ENCODE results near the gene RPN1. TPM values are rescaled to one million over a fixed set of nuclear protein-coding genes. Genes with fewer than 3 reads are reported as not detected.

The RPN1 gene
- total RNA-seq, 3 donors from 2014 or later (not counting 1 experiment from before 2014, with no cell fraction given), result 90.5 to 130 (median 92.1) TPM

DNA sequence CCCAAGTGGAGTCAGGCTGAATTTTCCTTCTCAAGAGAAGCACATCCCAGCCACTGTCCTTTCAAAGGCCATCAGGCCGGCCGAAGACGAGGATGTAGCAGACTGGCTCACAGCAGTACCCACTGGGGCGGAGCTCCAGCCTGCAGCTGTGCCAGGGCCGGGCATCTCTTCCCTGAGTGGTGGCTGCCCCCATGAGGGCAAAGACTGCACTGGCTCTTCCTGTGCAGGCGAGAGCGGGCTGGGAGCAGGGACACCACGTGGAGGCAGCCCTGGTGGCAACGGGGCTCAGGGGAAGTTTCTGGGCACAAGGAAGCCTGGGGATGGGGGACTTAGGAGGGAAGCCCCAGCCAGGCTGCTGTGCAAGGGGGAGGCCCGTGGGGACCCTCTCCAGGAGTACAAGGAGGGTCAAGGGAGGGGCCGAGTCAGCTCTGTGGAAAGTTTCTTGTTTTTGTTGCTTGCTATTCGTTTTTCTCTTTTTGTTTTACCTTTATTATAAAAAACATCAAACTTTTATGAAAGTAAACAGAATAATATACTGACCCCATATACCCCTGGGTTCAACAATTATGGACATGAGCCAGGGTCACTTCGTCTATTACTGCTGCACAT is 66.1 kb downstream of the RPN1 start:
- DNase-seq (peak in 1 of 2 donors; percentile 49), ATAC-seq (peak; percentile 64 to 75 (median 72))
- peaks cover 0 to 4% of the 10 kb centered on the region in 2 donors for H3K4me1 Mint-ChIP-seq
- H3K4me3 ChIP-seq (ENCODE audit: low read length), result no peak overlapping the region
- H3K27me3 Mint-ChIP-seq (ENCODE audit: low read depth in 2 of 2), result peaks cover 0 to 12% of the 10 kb centered on the region in 2 donors
- no peaks in the 10 kb centered on the region for H3K36me3 ChIP-seq (ENCODE audit: control insufficient read depth, insufficient read depth, low read length)
- no peaks in the 10 kb centered on the region for H3K36me3 Mint-ChIP-seq
- TF ChIP-seq, protein P1, sequence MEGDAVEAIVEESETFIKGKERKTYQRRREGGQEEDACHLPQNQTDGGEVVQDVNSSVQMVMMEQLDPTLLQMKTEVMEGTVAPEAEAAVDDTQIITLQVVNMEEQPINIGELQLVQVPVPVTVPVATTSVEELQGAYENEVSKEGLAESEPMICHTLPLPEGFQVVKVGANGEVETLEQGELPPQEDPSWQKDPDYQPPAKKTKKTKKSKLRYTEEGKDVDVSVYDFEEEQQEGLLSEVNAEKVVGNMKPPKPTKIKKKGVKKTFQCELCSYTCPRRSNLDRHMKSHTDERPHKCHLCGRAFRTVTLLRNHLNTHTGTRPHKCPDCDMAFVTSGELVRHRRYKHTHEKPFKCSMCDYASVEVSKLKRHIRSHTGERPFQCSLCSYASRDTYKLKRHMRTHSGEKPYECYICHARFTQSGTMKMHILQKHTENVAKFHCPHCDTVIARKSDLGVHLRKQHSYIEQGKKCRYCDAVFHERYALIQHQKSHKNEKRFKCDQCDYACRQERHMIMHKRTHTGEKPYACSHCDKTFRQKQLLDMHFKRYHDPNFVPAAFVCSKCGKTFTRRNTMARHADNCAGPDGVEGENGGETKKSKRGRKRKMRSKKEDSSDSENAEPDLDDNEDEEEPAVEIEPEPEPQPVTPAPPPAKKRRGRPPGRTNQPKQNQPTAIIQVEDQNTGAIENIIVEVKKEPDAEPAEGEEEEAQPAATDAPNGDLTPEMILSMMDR (IDR thresholded peaks at IDR 0.05), result no peak
- H3K27me3 ChIP-seq (ENCODE audit: control insufficient read depth, insufficient read depth, low read length), result no peaks in the 10 kb centered on the region
- no peaks in the 10 kb centered on the region for H3K4me1 ChIP-seq (ENCODE audit: control insufficient read depth, insufficient read depth, low read length)
- peaks cover 3% of the 10 kb centered on the region for H3K9me3 ChIP-seq (ENCODE audit: control insufficient read depth, insufficient read depth, low read length)
- no peak overlapping the region for H3K4me3 Mint-ChIP-seq
- 14% methylated on average over 11 of the region's 13 CpGs for WGBS (ENCODE audit: insufficient coverage)
- no peak overlapping the region for H3K27ac Mint-ChIP-seq
- no peak overlapping the region for H3K27ac ChIP-seq (ENCODE audit: low read length)
- intact Hi-C loops (cut with micrococcal nuclease), result no loop called here
- no peaks in the 10 kb centered on the region for H3K9me3 Mint-ChIP-seq

DNA sequence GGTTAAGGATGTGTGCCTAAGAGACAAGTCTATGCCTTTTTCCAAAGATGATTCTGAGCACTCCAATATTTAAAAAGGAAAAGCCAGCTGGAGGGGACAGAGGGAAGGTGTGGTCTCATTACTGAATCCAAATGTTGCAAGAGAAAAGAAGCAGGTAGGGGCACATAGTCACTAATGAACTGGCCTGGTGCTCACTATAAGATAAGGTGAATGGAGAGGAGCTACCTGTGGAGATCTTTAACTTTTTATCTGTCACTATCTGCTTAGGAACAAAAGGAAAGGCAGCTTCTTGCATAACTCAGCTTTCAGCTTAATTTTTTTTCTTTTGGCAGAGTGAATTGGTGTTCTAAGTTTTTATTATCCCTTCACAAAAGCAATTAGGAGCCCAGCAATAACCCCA is 69.1 kb downstream of the RPN1 start:
- Mint-ChIP-seq H3K9me3 (no peaks in the 10 kb centered on the region), H3K4me3 (no peak overlapping the region), H3K27ac (no peak overlapping the region), H3K27me3 (ENCODE audit: low read depth in 2 of 2) (peaks cover 0 to 15% of the 10 kb centered on the region in 2 donors), H3K4me1 (no peaks in the 10 kb centered on the region), H3K36me3 (no peaks in the 10 kb centered on the region)
- TF ChIP-seq, protein P1 (IDR thresholded peaks at IDR 0.05), result no peak
- intact Hi-C loops (cut with micrococcal nuclease), result no loop called here
- peaks cover 3% of the 10 kb centered on the region for H3K9me3 ChIP-seq (ENCODE audit: control insufficient read depth, insufficient read depth, low read length)
- no peaks in the 10 kb centered on the region for H3K4me1 ChIP-seq (ENCODE audit: control insufficient read depth, insufficient read depth, low read length)
- H3K4me3 ChIP-seq (ENCODE audit: low read length), result no peak overlapping the region
- no peak for DNase-seq
- H3K36me3 ChIP-seq (ENCODE audit: control insufficient read depth, insufficient read depth, low read length), result no peaks in the 10 kb centered on the region
- ATAC-seq, result no peak
- H3K27ac ChIP-seq (ENCODE audit: low read length), result no peak overlapping the region
- no peaks in the 10 kb centered on the region for H3K27me3 ChIP-seq (ENCODE audit: control insufficient read depth, insufficient read depth, low read length)

DNA sequence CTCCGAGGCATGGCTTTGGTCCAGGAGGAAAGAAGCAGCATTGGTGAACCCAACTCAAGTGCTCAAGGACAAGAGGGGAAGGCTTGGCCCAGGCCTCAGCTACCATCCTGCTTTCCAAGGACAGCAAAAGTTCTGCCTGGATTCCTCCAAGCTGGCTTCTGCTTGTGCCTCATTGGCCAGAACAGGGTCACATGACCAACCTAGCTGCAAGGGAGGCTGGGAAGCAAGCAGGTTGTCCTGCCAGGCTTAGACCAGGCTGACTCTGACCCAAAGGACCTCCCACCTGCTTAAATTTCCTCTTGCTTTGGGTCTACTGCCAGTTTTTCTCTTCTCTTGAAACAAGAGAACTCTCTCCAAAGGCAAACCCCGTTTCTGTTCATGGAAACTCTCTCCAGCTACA is 70.7 kb downstream of the RPN1 start:
- H3K27ac ChIP-seq (ENCODE audit: low read length), result no peak overlapping the region
- TF ChIP-seq, protein P1 (IDR thresholded peaks at IDR 0.05), result no peak
- ATAC-seq (no peak), DNase-seq (no peak)
- Mint-ChIP-seq H3K9me3 (no peaks in the 10 kb centered on the region), H3K27me3 (ENCODE audit: low read depth in 2 of 2) (peaks cover 0 to 13% of the 10 kb centered on the region in 2 donors), H3K4me3 (no peak overlapping the region), H3K36me3 (no peaks in the 10 kb centered on the region), H3K27ac (no peak overlapping the region), H3K4me1 (no peaks in the 10 kb centered on the region)
- no peaks in the 10 kb centered on the region for H3K27me3 ChIP-seq (ENCODE audit: control insufficient read depth, insufficient read depth, low read length)
- peaks cover 3% of the 10 kb centered on the region for H3K9me3 ChIP-seq (ENCODE audit: control insufficient read depth, insufficient read depth, low read length)
- no peak overlapping the region for H3K4me3 ChIP-seq (ENCODE audit: low read length)
- 75% methylated on average over 2 of the region's 2 CpGs for WGBS (ENCODE audit: insufficient coverage)
- H3K36me3 ChIP-seq (ENCODE audit: control insufficient read depth, insufficient read depth, low read length), result no peaks in the 10 kb centered on the region
- no peaks in the 10 kb centered on the region for H3K4me1 ChIP-seq (ENCODE audit: control insufficient read depth, insufficient read depth, low read length)
- intact Hi-C loops (cut with micrococcal nuclease), result no loop called here

DNA sequence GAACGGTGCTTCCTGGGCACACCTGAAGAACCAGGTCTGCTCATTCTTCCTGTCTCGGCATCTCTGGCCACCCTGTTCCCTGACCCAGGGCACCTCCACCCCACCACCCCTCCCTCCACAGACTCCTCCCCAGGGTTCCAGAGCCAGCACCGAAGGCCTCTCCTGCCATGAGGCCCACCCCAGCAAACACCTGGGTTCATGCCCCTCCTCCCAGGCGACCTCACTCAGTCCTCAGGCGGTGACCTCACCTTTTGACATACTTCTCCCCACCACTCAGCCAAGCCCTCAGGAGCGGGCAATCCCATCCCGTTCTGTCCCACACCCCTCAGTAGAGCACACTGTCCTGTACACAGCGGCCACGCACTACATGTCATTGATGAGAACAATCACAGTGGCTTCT is 72.3 kb downstream of the RPN1 start:
- intact Hi-C loops (cut with micrococcal nuclease), result no loop called here
- H3K9me3 Mint-ChIP-seq, result no peaks in the 10 kb centered on the region
- H3K4me3 Mint-ChIP-seq, result no peak overlapping the region
- no peak overlapping the region for H3K27ac ChIP-seq (ENCODE audit: low read length)
- TF ChIP-seq, protein P1 (IDR thresholded peaks at IDR 0.05), result no peak
- H3K27me3 Mint-ChIP-seq (ENCODE audit: low read depth in 2 of 2), result peaks cover 7 to 18% of the 10 kb centered on the region in 2 donors
- ATAC-seq, result no peak
- H3K36me3 ChIP-seq (ENCODE audit: control insufficient read depth, insufficient read depth, low read length), result no peaks in the 10 kb centered on the region
- peaks cover 6% of the 10 kb centered on the region for H3K27me3 ChIP-seq (ENCODE audit: control insufficient read depth, insufficient read depth, low read length)
- 91% methylated on average over 9 of the region's 9 CpGs for WGBS (ENCODE audit: insufficient coverage)
- H3K4me1 Mint-ChIP-seq, result peaks cover 6% of the 10 kb centered on the region in 2 donors
- no peak for DNase-seq
- H3K4me1 ChIP-seq (ENCODE audit: control insufficient read depth, insufficient read depth, low read length), result peaks cover 8% of the 10 kb centered on the region
- no peak overlapping the region for H3K4me3 ChIP-seq (ENCODE audit: low read length)
- H3K27ac Mint-ChIP-seq, result no peak overlapping the region
- no peaks in the 10 kb centered on the region for H3K36me3 Mint-ChIP-seq
- H3K9me3 ChIP-seq (ENCODE audit: control insufficient read depth, insufficient read depth, low read length), result peaks cover 3% of the 10 kb centered on the region

All from natural killer cell (primary cell).